GM19035 (cell line): ENCODE data around the gene EMILIN3.

Experiments
- ATAC-seq: cut with Tn5 transposase; IDR thresholded peaks from one replicate; pipeline ENCODE4 v1.9.1; 2021; ENCODE audit not compliant: unreplicated experiment

Gene EMILIN3, protein sequence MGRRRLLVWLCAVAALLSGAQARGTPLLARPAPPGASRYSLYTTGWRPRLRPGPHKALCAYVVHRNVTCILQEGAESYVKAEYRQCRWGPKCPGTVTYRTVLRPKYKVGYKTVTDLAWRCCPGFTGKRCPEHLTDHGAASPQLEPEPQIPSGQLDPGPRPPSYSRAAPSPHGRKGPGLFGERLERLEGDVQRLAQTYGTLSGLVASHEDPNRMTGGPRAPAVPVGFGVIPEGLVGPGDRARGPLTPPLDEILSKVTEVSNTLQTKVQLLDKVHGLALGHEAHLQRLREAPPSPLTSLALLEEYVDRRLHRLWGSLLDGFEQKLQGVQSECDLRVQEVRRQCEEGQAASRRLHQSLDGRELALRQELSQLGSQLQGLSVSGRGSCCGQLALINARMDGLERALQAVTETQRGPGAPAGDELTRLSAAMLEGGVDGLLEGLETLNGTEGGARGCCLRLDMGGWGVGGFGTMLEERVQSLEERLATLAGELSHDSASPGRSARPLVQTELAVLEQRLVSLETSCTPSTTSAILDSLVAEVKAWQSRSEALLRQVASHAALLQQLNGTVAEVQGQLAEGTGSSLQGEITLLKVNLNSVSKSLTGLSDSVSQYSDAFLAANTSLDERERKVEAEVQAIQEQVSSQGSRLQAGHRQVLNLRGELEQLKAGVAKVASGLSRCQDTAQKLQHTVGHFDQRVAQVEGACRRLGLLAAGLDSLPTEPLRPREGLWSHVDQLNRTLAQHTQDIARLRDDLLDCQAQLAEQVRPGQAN

GRCh38 chr20:41366546-41367392 lies at the start of gene EMILIN3:
Gene EMILIN3 (minus strand): TSS chr20:41366818. CDS start chr20:41366634, 184 bp downstream.
- no peak for ATAC-seq

GRCh38 chr20:41415191-41415590 lies 48.6 kb upstream of the EMILIN3 start:
- no peak for ATAC-seq

GRCh38 chr20:41413169-41413568 lies 46.6 kb upstream of the EMILIN3 start:
- ATAC-seq, result no peak

DNA sequence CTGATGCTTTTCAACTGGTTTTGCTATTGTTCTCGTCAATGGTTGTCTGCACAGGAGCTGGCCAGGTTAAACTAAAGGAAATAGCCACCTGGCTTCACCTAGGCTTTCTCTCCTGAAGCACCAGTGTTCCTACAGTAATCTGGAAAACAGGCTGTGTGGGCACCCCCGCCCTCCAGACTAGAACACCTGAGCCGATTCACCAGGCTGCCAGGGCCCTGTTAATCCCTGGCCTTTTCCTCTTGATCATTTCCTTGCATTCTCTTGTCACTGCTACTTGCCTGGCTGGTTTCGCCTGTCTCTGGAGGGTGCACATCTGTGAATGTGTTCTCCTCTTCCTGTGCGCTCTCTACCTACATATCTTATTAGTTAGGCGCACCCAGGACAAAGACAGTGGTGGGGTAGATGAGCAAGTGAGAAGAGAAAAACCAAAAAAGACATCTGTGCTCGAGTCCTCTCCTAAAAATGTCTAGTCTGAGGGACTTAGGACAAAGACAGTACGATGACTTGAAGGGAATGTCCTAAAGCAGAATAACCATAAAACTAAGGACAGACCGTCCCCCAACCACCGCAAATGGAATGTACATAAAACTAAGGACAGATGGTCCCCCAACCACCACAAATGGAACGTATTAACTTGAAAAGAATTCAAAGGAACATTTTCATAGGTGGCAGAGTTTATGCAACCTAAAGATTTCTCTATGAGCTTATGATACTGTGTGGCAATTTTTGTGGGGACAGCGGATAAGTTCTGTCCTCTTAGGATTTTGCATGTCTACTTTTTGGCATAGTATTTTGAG lies 45.9 kb upstream of the EMILIN3 start:
- no peak for ATAC-seq

DNA sequence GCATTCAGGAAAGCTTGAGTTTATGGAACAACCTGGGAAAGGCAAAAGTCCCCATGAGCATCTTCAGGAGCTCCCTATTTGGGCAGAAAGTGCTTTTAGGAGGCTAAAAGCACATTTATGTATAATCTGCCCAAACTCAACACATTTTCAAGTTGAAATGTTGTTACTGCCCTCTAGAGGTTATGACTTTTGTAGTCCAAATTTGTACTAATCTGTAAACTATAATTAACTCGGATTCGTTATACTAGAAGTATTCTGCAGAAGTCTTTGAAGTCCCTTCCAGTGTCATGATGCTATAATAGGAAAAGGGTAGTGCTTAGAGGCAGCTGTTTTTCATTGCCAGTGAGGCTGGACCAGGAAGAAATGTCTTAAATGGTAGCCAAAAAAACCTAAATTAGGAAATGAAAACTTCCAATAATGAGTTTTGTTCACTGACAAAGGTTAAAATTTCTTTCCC lies 44.8 kb upstream of the EMILIN3 start:
- ATAC-seq, result no peak

DNA sequence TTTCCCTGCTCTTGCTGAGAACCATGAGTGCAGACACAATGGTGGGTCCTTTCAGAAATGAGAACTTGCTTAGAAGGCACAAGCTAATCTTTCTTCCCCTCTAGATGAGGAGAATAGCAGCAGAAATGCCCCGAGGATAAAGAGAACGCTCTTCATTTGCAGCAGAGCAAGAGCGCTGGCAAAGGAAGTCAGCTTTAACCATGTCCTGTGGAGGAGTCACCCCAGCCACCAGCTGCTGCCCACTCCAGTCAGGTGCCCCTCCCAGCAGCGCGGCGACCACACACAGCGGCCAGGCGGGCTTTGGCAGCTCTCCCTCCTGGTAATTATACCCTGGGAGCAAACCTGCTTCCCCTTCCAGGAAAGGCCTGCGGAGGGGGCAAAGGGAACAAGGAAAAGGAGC lies 42.4 kb upstream of the EMILIN3 start:
- no peak for ATAC-seq

- peak; percentile 83 for ATAC-seq
Measured at GRCh38 chr20:41408156-41408794, 41.7 kb upstream of the EMILIN3 start.

- ATAC-seq, result no peak
Measured at GRCh38 chr20:41407607-41408006, 41.0 kb upstream of the EMILIN3 start.

DNA sequence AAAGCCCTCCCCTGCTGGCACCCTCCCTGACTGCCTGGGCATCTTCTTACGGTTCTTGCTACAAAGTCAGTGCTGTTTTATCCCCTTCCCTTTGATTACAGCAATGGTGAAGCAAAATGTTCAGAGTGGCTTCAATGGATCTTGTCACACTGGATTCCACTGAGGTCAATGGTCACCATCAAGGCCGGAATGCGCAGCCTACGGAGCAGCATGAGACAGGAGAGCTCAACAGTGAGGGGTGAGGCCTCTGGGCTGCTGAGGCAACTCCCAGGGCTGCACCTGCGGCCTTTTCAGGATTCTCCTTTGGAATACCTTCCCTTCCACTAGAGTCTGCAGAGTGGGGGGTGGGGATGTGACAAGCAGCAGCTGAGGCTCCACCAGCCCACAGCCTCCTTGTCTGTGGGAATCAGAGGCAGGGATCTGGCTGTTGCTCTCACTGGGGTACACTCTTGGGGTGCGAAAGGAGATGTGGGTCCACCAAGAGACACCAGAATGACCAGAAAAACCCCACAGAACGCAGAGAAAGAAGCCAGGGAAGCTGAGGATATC lies 40.4 kb upstream of the EMILIN3 start:
- no peak for ATAC-seq

DNA sequence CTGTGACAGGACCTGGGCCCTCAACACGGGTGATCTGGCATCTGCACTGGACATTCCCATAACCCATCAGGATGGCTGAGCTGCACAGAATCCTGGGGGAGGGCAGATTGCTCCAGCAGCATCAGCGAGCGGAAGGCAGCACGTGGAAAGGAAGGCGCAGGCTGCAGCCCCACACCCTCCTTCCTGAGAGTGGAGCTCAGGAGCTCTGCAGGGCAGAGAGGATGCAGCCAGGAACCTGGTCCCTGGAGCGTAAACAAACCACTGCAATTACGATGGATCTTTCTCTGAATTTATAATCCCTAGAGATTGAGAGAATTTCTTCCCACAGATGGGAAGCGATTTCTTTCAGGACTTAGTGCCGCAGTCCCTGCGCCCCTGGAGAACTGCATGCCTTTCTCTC lies 39.7 kb upstream of the EMILIN3 start:
- no peak for ATAC-seq

DNA sequence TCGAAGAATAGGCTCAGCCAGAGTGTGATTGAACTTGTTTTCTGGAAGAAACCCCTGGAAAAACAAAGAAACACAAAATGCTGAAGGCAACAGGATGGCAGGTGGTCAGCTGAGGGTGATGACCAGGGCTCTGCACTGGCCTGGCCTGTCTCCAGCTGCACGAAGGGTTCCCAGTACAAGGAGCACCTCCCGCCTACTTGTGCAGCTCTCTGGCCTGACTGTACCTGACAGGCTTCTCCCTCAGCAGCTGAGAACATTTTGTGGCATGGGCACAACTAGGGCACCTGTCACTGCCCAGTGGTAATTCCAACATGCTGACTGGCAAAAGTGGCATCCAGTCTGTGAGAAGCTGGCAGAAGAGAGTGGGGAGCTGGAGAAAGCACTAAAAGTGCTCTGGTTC lies 38.8 kb upstream of the EMILIN3 start:
- ATAC-seq, result no peak

- no peak for ATAC-seq
Measured at GRCh38 chr20:41403604-41404003, 37.0 kb upstream of the EMILIN3 start.

GRCh38 chr20:41398408-41398807 lies 31.8 kb upstream of the EMILIN3 start:
- ATAC-seq, result no peak

DNA sequence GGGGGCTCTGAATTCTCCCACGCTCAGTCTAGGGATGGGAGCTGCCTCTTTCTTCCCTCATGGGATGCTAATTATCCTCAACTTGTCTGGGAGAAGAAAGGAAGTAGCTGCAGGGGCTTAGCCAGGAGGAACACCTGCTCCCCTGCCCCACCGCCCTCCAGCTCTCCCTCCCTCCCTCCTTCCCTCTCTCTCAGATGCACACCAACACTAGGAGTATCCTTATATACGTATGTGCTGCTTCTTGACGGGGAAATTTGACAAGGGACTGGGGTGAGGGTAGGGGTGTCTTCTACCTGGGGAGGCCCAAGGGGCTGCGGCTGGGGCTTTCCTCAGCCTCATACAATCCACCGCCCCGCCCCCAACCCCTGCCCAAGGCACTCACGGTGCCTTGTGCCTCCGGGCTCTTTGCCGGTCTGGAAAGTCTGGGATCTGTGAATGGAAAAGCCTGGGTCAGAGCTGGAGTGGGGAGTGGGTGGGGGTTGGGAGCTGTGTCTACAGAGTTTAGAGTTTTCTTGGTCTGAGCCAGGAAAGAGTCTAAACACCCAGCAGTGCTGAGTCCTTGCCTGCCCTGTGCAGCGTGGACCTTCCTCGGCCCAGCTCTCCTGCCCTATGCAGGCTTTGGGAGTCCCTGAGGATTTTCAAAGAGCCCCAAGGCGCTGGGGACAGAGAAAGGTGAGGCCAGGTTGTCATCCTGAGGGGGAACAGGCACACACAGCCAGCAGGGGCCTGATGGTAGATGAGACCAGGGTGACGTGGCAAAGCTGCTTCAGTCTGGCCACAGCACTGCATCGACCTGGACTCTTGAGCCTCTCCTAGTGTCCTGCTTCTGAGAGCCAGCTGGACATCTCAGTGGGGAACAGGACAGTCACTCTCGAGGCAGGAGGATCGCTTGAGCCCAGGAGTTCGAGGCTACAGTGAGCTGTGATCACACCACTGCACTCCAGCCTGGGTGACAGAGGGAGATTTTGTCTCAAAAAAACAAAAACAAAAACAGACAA lies 29.3 kb upstream of the EMILIN3 start:
- no peak for ATAC-seq

DNA sequence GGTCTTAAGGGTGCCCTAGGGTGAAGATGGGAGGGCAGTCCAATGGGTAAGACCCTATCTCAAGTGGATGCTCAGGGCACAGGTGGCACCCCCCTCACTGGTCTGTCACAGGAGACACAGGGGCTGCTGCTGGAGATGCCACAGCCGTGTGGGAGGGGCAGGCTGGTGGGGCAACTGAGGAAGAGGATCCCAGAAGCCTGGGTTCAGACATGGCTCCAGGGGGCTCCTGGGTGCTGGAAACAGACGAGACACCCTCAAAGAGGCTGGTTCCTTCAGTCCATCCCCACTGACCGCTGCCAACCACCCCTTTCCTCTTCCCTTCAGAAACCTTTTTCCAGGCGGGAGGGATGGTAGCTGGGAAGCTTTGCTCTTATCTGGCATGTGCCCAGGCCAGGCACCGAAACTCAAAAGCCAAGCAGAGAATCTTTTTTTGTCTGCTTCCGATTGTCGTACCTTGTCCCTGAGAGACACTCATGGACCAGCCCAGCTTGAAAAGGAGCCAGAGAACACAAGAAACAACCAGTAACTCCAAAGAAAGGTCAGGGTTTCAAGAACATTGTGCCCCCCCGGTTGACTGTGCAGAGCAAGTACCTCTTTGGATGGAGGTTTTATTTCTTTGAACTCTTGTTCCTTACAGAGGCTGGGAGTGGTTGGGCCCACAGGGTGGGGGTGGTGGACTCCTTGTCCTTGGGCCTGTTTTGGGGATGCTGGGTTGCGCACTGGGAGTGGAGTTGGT lies 28.5 kb upstream of the EMILIN3 start:
- no peak for ATAC-seq

DNA sequence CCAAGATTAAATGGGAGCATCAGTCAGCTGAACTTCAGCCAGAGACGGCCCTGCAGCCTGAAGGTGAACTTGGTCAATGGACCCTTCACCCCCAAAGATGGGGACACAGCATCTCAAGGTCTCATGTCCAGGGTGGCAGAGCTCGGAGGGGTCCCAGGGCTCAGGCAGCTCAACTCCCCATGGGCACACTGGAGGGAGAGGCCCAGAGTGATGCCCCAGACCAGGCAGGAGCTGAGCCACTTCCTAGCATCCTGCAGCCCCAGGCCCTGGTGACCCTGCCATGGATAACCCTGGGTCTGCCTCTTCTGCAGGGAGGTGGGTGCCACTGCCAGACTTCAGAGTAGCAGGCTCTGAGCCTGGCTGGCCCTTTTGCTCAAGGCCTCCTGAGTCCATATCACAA lies 27.5 kb upstream of the EMILIN3 start:
- no peak for ATAC-seq

- no peak for ATAC-seq
Measured at GRCh38 chr20:41393705-41394066, 27.1 kb upstream of the EMILIN3 start.
